Liver (tissue), 9 donors: ENCODE data around the gene NPAS4. TPM values are rescaled to one million over a fixed set of nuclear protein-coding genes. Genes with fewer than 3 reads are reported as not detected.

Source experiments
- DNase-seq: peaks from one replicate; pipeline ENCODE4 v3.0.0-alpha.2; 2017; ENCODE audit warnings: low spot score
- H3K27ac ChIP-seq, 2 donors: one replicate each; pipeline ENCODE4 v1.7.0; 2013; ENCODE audit warnings: inconsistent platforms in 2 of 2, low read length in 2 of 2, control low read depth in 1 of 2, low read depth in 1 of 2, mild to moderate bottlenecking in 1 of 2
- H3K27me3 ChIP-seq, 4 donors: one replicate each; pipeline versions ENCODE4 v1.6.1 to v1.7.0; 2013; ENCODE audit warnings: low read length in 3 of 4, inconsistent platforms in 1 of 4, mild to moderate bottlenecking in 1 of 4, moderate library complexity in 1 of 4; ENCODE audit not compliant: control insufficient read depth in 4 of 4, insufficient read depth in 4 of 4
- H3K36me3 ChIP-seq, 4 donors: one replicate each; pipeline versions ENCODE4 v1.6.1 to v1.7.0; 2013; ENCODE audit warnings: low read length in 3 of 4, mild to moderate bottlenecking in 3 of 4, low read depth in 1 of 4, moderate library complexity in 1 of 4; ENCODE audit not compliant: control insufficient read depth in 4 of 4, insufficient read depth in 3 of 4
- H3K4me1 ChIP-seq, 4 donors: one replicate each; pipeline versions ENCODE4 v1.6.1 to v1.7.0; 2013; ENCODE audit warnings: low read length in 3 of 4, mild to moderate bottlenecking in 3 of 4, moderate library complexity in 1 of 4; ENCODE audit not compliant: control insufficient read depth in 4 of 4, insufficient read depth in 4 of 4
- H3K4me3 ChIP-seq, 3 donors: one replicate each; pipeline versions ENCODE4 v1.6.1 to v1.7.0; 2013; ENCODE audit warnings: low read length in 3 of 3, control low read depth in 1 of 3, low read depth in 1 of 3, mild to moderate bottlenecking in 1 of 3
- H3K9ac ChIP-seq, 2 donors: one replicate each; pipeline ENCODE4 v1.7.0; 2013; ENCODE audit warnings: low read length in 2 of 2, mild to moderate bottlenecking in 2 of 2, moderate library complexity in 2 of 2, control low read depth in 1 of 2, low read depth in 1 of 2
- H3K9me3 ChIP-seq, 4 donors: one replicate each; pipeline versions ENCODE4 v1.6.1 to v1.7.0; 2013; ENCODE audit warnings: low read length in 3 of 4; ENCODE audit not compliant: control insufficient read depth in 4 of 4
- EGR1 ChIP-seq, 2 donors: IDR thresholded peaks; 2 replicates each; pipeline ENCODE4 v1.6.1; 2016 to 2018; ENCODE audit warnings: antibody characterized with exemption in 2 of 2, low read depth in 2 of 2
- FOXA1 ChIP-seq: IDR thresholded peaks from 2 replicates; pipeline ENCODE4 v1.6.1; 2016; ENCODE audit warnings: antibody characterized with exemption
- FOXA2 ChIP-seq: IDR thresholded peaks from 2 replicates; pipeline ENCODE4 v1.6.1; 2016; ENCODE audit warnings: antibody characterized with exemption
- HNF4G ChIP-seq: IDR thresholded peaks from 2 replicates; pipeline ENCODE4 v1.6.1; 2016; ENCODE audit warnings: antibody characterized with exemption
- JUND ChIP-seq, 2 donors: IDR thresholded peaks; 2 replicates each; pipeline ENCODE4 v1.6.1; 2016; ENCODE audit warnings: antibody characterized with exemption in 2 of 2
- NR2F2 ChIP-seq: IDR thresholded peaks from 2 replicates; pipeline ENCODE4 v1.6.1; 2016; ENCODE audit warnings: antibody characterized with exemption
- RAD21 ChIP-seq, 2 donors: IDR thresholded peaks; 2 replicates each; pipeline ENCODE4 v1.6.1; 2016; ENCODE audit warnings: antibody characterized with exemption in 2 of 2, mild to moderate bottlenecking in 2 of 2
- RXRA ChIP-seq, 2 donors: IDR thresholded peaks; 2 replicates each; pipeline ENCODE4 v1.6.1; 2017 to 2018; ENCODE audit warnings: antibody characterized with exemption in 2 of 2, mild to moderate bottlenecking in 1 of 2
- SP1 ChIP-seq: IDR thresholded peaks from 2 replicates; pipeline ENCODE4 v1.6.1; 2018; ENCODE audit warnings: antibody characterized with exemption, mild to moderate bottlenecking
- TAF1 ChIP-seq: conservative IDR thresholded peaks from 2 replicates; pipeline ENCODE4 v1.6.1; 2016; ENCODE audit warnings: antibody characterized with exemption, mild to moderate bottlenecking
- YY1 ChIP-seq: IDR thresholded peaks from 2 replicates; pipeline ENCODE4 v1.6.1; 2016; ENCODE audit warnings: antibody characterized with exemption, mild to moderate bottlenecking
- WGBS: extraction: QIAGEN DNeasy Blood & Tissue Kit; methylation state at CpG from one replicate; pipeline ENCODE4 v1.1.7; 2013; 5-methylcytosine and 5-hydroxymethylcytosine counted together
- polyA plus RNA-seq, 2 donors: library from polyadenylated mRNA; stranded (reverse) in 1 of 2; unstranded in 1 of 2; fragments of 200-250 nt in 1 of 2; fragments of >200 nt in 1 of 2; fragmentation: Nextera tagmentation in 1 of 2; extraction: Ambion mirVana in 1 of 2; gene quantifications; one replicate each; pipeline versions ENCODE4 v1.2.1 to v1.2.3, GENCODE V29; 2013 to 2015
- total RNA-seq, 2 donors: library from RNA; depleted of rRNA; stranded (reverse); fragments of >200 nt; gene quantifications; one replicate each; pipeline ENCODE4 v1.2.3, GENCODE V29; 2014
- TF ChIP-seq, protein P1 (sequence below): IDR thresholded peaks from 2 replicates; pipeline ENCODE4 v1.6.1; 2016; ENCODE audit warnings: antibody characterized with exemption, mild to moderate bottlenecking
- TF ChIP-seq, protein P2 (sequence below): IDR thresholded peaks from 2 replicates; pipeline ENCODE4 v1.6.1; 2016; ENCODE audit warnings: antibody characterized with exemption
- TF ChIP-seq, protein P3 (sequence below): IDR thresholded peaks from 2 replicates; pipeline ENCODE4 v1.6.1; 2016; ENCODE audit warnings: antibody characterized with exemption
- TF ChIP-seq, protein P4 (sequence below): IDR thresholded peaks from 2 replicates; pipeline ENCODE4 v1.6.1; 2016; ENCODE audit warnings: antibody characterized with exemption
- TF ChIP-seq, protein P5 (sequence below): fragments of 150-350 bp; IDR thresholded peaks from 2 replicates; pipeline ENCODE4 v1.5.1; 2017; ENCODE audit warnings: improper control_type of control experiment, low read depth, low read length; ENCODE audit not compliant: missing input control
- donor health status: healthy.
- donor health status: healthy.
- donor health status: healthy.
- donor health status: healthy.
- donor health status: healthy.

Gene NPAS4
- total and polyA plus RNA-seq, 4 donors: 0.01 TPM; not detected in 3

DNA sequence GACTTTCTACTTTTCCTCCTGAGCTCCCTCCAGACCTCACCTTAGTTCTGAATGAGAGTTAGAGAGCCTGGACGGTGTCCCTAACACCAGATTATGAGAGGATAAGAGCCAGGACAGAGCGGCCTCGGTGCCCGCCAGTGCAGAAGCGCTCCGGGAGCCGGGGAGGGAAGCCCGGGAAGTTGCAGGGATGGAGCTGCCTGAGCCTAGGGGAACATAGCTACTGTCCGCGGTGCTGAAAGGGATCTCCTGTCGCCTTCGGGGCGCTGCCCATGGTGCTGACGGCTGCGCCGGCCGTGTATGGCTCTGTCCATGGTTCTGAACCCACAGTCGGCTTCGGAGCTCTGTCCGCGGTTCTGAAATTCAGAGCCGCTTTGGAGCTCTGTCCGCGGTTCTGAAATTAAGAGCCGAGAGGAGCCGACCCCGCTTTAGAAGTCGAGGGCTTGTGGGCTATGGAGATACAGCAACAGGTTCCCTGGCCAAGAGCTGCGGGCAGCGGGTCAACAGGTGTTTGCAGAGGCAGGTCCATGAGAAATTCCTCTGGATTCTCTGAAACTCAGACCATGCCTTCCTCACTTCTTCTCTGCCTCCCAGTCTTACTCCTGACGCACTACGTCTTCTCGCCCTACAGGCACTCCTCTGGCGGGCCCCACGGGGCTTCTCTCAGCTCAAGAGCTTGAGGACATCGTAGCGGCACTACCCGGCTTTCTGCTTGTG is 814 bp downstream of the NPAS4 start:
- 15% methylated on average over 38 of the region's 38 CpGs for WGBS
- H3K4me1 ChIP-seq: peaks cover 0 to 6% (median 0%) of the 10 kb centered on the region in 4 donors
- H3K9ac ChIP-seq: no peak overlapping the region
- peaks cover 0 to 4% (median 0%) of the 10 kb centered on the region in 4 donors for H3K27me3 ChIP-seq
- no peak overlapping the region for H3K4me3 ChIP-seq
- H3K36me3 ChIP-seq: no peaks in the 10 kb centered on the region
- H3K27ac ChIP-seq: no peak overlapping the region
- peak; percentile 85 for DNase-seq
- TF ChIP-seq FOXA1 (no peak), RAD21 (IDR thresholded peaks at IDR 0.05) (peak in 1 of 2 donors; percentile 39), NR2F2 (peak; percentile 40), EGR1 (IDR thresholded peaks at IDR 0.05; ENCODE audit: low read depth in 2 of 2) (no peak), RXRA (IDR thresholded peaks at IDR 0.05) (peak in 1 of 2 donors; percentile 18), HNF4G (no peak)
- TF ChIP-seq, protein P1, sequence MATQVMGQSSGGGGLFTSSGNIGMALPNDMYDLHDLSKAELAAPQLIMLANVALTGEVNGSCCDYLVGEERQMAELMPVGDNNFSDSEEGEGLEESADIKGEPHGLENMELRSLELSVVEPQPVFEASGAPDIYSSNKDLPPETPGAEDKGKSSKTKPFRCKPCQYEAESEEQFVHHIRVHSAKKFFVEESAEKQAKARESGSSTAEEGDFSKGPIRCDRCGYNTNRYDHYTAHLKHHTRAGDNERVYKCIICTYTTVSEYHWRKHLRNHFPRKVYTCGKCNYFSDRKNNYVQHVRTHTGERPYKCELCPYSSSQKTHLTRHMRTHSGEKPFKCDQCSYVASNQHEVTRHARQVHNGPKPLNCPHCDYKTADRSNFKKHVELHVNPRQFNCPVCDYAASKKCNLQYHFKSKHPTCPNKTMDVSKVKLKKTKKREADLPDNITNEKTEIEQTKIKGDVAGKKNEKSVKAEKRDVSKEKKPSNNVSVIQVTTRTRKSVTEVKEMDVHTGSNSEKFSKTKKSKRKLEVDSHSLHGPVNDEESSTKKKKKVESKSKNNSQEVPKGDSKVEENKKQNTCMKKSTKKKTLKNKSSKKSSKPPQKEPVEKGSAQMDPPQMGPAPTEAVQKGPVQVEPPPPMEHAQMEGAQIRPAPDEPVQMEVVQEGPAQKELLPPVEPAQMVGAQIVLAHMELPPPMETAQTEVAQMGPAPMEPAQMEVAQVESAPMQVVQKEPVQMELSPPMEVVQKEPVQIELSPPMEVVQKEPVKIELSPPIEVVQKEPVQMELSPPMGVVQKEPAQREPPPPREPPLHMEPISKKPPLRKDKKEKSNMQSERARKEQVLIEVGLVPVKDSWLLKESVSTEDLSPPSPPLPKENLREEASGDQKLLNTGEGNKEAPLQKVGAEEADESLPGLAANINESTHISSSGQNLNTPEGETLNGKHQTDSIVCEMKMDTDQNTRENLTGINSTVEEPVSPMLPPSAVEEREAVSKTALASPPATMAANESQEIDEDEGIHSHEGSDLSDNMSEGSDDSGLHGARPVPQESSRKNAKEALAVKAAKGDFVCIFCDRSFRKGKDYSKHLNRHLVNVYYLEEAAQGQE: peak; percentile 100
- TF ChIP-seq, protein P2, sequence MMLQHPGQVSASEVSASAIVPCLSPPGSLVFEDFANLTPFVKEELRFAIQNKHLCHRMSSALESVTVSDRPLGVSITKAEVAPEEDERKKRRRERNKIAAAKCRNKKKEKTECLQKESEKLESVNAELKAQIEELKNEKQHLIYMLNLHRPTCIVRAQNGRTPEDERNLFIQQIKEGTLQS: no peak
- TF ChIP-seq, protein P3, sequence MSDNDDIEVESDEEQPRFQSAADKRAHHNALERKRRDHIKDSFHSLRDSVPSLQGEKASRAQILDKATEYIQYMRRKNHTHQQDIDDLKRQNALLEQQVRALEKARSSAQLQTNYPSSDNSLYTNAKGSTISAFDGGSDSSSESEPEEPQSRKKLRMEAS: peak; percentile 72
- no peaks in the 10 kb centered on the region for H3K9me3 ChIP-seq

DNA sequence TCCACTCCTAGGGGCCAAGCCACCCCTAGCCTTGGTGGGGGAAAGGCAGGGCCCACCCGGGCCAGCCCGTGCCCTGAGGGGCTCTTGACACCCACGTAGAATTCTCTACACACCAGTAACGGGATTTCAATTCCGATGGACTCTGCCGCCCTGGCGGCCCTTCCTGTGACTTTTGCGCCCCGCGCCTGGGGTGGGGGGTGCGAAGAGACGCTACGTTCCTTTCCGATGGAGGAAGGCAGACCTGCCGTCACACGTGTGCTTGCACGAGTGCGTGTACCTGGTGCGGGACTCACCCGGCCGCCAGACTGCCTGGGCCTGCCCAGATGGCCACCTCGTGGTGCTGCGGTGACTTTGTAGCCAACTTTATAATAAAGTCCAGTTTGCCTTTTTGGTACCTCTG is 5.5 kb downstream of the NPAS4 start:
- Histone ChIP-seq H3K36me3 (no peaks in the 10 kb centered on the region), H3K4me3 (no peak overlapping the region), H3K4me1 (peaks cover 0 to 1% (median 0%) of the 10 kb centered on the region in 4 donors), H3K9me3 (no peaks in the 10 kb centered on the region), H3K27ac (no peak overlapping the region), H3K9ac (no peak overlapping the region), H3K27me3 (no peaks in the 10 kb centered on the region)
- 59% methylated on average over 23 of the region's 23 CpGs for WGBS
- TF ChIP-seq SP1: no peak
- no peak for TF ChIP-seq RAD21 (IDR thresholded peaks at IDR 0.05)
- no peak for TF ChIP-seq JUND (IDR thresholded peaks at IDR 0.05)
- no peak for TF ChIP-seq HNF4G
- TF ChIP-seq FOXA2: no peak
- no peak for TF ChIP-seq TAF1
- TF ChIP-seq, protein P3: no peak
- TF ChIP-seq, protein P2: no peak
- TF ChIP-seq, protein P4, sequence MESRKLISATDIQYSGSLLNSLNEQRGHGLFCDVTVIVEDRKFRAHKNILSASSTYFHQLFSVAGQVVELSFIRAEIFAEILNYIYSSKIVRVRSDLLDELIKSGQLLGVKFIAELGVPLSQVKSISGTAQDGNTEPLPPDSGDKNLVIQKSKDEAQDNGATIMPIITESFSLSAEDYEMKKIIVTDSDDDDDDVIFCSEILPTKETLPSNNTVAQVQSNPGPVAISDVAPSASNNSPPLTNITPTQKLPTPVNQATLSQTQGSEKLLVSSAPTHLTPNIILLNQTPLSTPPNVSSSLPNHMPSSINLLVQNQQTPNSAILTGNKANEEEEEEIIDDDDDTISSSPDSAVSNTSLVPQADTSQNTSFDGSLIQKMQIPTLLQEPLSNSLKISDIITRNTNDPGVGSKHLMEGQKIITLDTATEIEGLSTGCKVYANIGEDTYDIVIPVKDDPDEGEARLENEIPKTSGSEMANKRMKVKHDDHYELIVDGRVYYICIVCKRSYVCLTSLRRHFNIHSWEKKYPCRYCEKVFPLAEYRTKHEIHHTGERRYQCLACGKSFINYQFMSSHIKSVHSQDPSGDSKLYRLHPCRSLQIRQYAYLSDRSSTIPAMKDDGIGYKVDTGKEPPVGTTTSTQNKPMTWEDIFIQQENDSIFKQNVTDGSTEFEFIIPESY: no peak
- TF ChIP-seq, protein P1: no peak
- TF ChIP-seq FOXA1: no peak
- no peak for TF ChIP-seq RXRA (IDR thresholded peaks at IDR 0.05)
- TF ChIP-seq, protein P5, sequence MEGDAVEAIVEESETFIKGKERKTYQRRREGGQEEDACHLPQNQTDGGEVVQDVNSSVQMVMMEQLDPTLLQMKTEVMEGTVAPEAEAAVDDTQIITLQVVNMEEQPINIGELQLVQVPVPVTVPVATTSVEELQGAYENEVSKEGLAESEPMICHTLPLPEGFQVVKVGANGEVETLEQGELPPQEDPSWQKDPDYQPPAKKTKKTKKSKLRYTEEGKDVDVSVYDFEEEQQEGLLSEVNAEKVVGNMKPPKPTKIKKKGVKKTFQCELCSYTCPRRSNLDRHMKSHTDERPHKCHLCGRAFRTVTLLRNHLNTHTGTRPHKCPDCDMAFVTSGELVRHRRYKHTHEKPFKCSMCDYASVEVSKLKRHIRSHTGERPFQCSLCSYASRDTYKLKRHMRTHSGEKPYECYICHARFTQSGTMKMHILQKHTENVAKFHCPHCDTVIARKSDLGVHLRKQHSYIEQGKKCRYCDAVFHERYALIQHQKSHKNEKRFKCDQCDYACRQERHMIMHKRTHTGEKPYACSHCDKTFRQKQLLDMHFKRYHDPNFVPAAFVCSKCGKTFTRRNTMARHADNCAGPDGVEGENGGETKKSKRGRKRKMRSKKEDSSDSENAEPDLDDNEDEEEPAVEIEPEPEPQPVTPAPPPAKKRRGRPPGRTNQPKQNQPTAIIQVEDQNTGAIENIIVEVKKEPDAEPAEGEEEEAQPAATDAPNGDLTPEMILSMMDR: no peak
- TF ChIP-seq NR2F2: no peak
- no peak for TF ChIP-seq EGR1 (IDR thresholded peaks at IDR 0.05; ENCODE audit: low read depth in 2 of 2)
- no peak for TF ChIP-seq YY1
- DNase-seq: no peak
